IMR-90 (cell line): ENCODE results near the gene C2CD4D. TPM values are rescaled to one million over a fixed set of nuclear protein-coding genes. Genes with fewer than 3 reads are reported as not detected.

Experiments
- ATAC-seq: fragments of 200-7000 bp; cut with Tn5 transposase; 2 replicates; pipeline ENCODE4 v1.9.1; 2020; ENCODE audit warnings: low read depth, mild to moderate bottlenecking, moderate library complexity
- BruUV-seq: library from RNA; stranded (reverse); fragments of 400-500 nt; replicated peaks from 2 replicates; lab custom pipeline; 2021; lab: Mats Ljungman, UMichigan
- CTCF ChIA-PET: fragments of 300-600 bp; formaldehyde crosslinking; extraction: SDS; loops from one replicate; lab custom pipeline; 2021; ENCODE audit warnings: antibody characterized with exemption; lab: Yijun Ruan, JAX
- POLR2A ChIA-PET: fragments of 300-600 bp; sonication (Branson Sonifier 250); formaldehyde crosslinking; loops from one replicate; lab custom pipeline; 2022; ENCODE audit warnings: antibody characterized with exemption; ENCODE audit not compliant: unreplicated experiment; lab: Charles Lee
- DNase-seq: peaks from one replicate; pipeline ENCODE4 v3.0.0; 2013
- H2AFZ ChIP-seq: replicated peaks from 2 replicates; pipeline ENCODE3; 2013; ENCODE audit warnings: low read length, mild to moderate bottlenecking; ENCODE audit not compliant: poor library complexity
- H2AK5ac ChIP-seq: 2 replicates; pipeline ENCODE4 v1.6.1; 2013; ENCODE audit warnings: low read depth, low read length, inconsistent platforms
- H2AK9ac ChIP-seq: replicated peaks from 2 replicates; pipeline ENCODE3; 2013; ENCODE audit warnings: mild to moderate bottlenecking, low read depth, low read length, moderate library complexity; ENCODE audit not compliant: poor library complexity
- H2BK120ac ChIP-seq: 2 replicates; pipeline ENCODE4 v1.6.1; 2013; ENCODE audit warnings: low read depth, low read length, inconsistent platforms
- H2BK15ac ChIP-seq: 3 replicates; pipeline ENCODE4 v1.6.1; 2013; ENCODE audit warnings: low read depth, low read length, inconsistent platforms
- H2BK20ac ChIP-seq: 2 replicates; pipeline ENCODE4 v1.6.1; 2013; ENCODE audit warnings: low read depth, mild to moderate bottlenecking, inconsistent platforms, low read length, moderate library complexity
- H2BK5ac ChIP-seq: 2 replicates; pipeline ENCODE4 v1.6.1; 2013; ENCODE audit warnings: mild to moderate bottlenecking, low read depth, low read length, inconsistent platforms; ENCODE audit not compliant: poor library complexity, severe bottlenecking
- H3K14ac ChIP-seq: replicated peaks from 2 replicates; pipeline ENCODE4 v1.6.1; 2013; ENCODE audit warnings: low read depth, low read length, inconsistent platforms
- H3K18ac ChIP-seq: 2 replicates; pipeline ENCODE4 v1.6.1; 2013; ENCODE audit warnings: low read depth, low read length, control low read depth
- H3K23ac ChIP-seq: 2 replicates; pipeline ENCODE4 v1.6.1; 2013; ENCODE audit warnings: low read depth, low read length, inconsistent platforms
- H3K27ac ChIP-seq: 2 replicates; pipeline ENCODE4 v1.5.1; 2013; ENCODE audit warnings: mild to moderate bottlenecking, control low read depth, low read length; ENCODE audit not compliant: insufficient read depth
- H3K27me3 ChIP-seq: 2 replicates; pipeline ENCODE4 v1.6.1; 2013; ENCODE audit warnings: low read length; ENCODE audit not compliant: control insufficient read depth, insufficient read depth
- H3K36me3 ChIP-seq: 2 replicates; pipeline ENCODE4 v1.6.1; 2013; ENCODE audit warnings: low read length, mixed read lengths; ENCODE audit not compliant: control insufficient read depth, insufficient read depth
- H3K4ac ChIP-seq: 2 replicates; pipeline ENCODE4 v1.6.1; 2013; ENCODE audit warnings: low read depth, low read length, inconsistent platforms
- H3K4me1 ChIP-seq: 2 replicates; pipeline ENCODE4 v1.6.1; 2013; ENCODE audit warnings: low read length, mixed read lengths; ENCODE audit not compliant: control insufficient read depth, insufficient read depth
- H3K4me2 ChIP-seq: 2 replicates; pipeline ENCODE4 v1.6.1; 2013; ENCODE audit warnings: low read depth, mild to moderate bottlenecking, control low read depth, low read length, moderate library complexity
- H3K4me3 ChIP-seq: 2 replicates; pipeline ENCODE4 v1.5.1; 2013; ENCODE audit warnings: low read depth, mild to moderate bottlenecking, control low read depth, low read length, moderate library complexity; ENCODE audit not compliant: insufficient read depth
- H3K56ac ChIP-seq: 2 replicates; pipeline ENCODE4 v1.6.1; 2013; ENCODE audit warnings: low read length, inconsistent platforms; ENCODE audit not compliant: insufficient read depth; ENCODE audit errors: extremely low read depth
- H3K79me1 ChIP-seq, 2 experiments: 2 replicates each; pipeline ENCODE4 v1.6.1; 2013; ENCODE audit warnings: low read length in 2 of 2, inconsistent platforms in 1 of 2, low read depth in 1 of 2
- H3K9ac ChIP-seq: 2 replicates; pipeline ENCODE4 v1.6.1; 2013; ENCODE audit warnings: low read depth, low read length, control low read depth
- H3K9me1 ChIP-seq: 2 replicates; pipeline ENCODE4 v1.6.1; 2013; ENCODE audit warnings: low read length, inconsistent platforms; ENCODE audit not compliant: insufficient read depth
- H3K9me3 ChIP-seq: 2 replicates; pipeline ENCODE4 v1.6.1; 2013; ENCODE audit warnings: low read length; ENCODE audit not compliant: control insufficient read depth, insufficient read depth
- H4K20me1 ChIP-seq: 2 replicates; pipeline ENCODE4 v1.6.1; 2013; ENCODE audit warnings: low read length, inconsistent platforms; ENCODE audit not compliant: insufficient read depth
- H4K5ac ChIP-seq: 2 replicates; pipeline ENCODE4 v1.6.1; 2013; ENCODE audit warnings: mild to moderate bottlenecking, low read depth, low read length, control low read depth
- H4K8ac ChIP-seq, 2 experiments: 2 replicates each; pipeline ENCODE4 v1.6.1; 2013; ENCODE audit warnings: low read depth in 2 of 2, low read length in 2 of 2, control low read depth in 1 of 2, inconsistent platforms in 1 of 2
- H4K91ac ChIP-seq: 2 replicates; pipeline ENCODE4 v1.6.1; 2013; ENCODE audit warnings: low read depth, low read length, inconsistent platforms; ENCODE audit not compliant: insufficient read depth
- BHLHE40 ChIP-seq: fragments of 150-350 bp; IDR thresholded peaks from 2 replicates; pipeline ENCODE4 v1.6.1; 2016; ENCODE audit warnings: mild to moderate bottlenecking, low read depth, low read length
- CEBPB ChIP-seq: IDR thresholded peaks from 2 replicates; pipeline ENCODE4 v1.6.1; 2012; ENCODE audit warnings: low read depth, low read length, improper control_type of control experiment
- CHD1 ChIP-seq: IDR thresholded peaks from 2 replicates; pipeline ENCODE4 v1.6.1; 2012; ENCODE audit warnings: low read depth, low read length, improper control_type of control experiment
- FOS ChIP-seq: fragments of 150-350 bp; IDR thresholded peaks from 2 replicates; pipeline ENCODE4 v1.6.1; 2016; ENCODE audit warnings: low read depth, low read length
- MAFK ChIP-seq: IDR thresholded peaks from 2 replicates; pipeline ENCODE4 v1.6.1; 2012; ENCODE audit warnings: low read depth, low read length, improper control_type of control experiment
- MAZ ChIP-seq: IDR thresholded peaks from 2 replicates; pipeline ENCODE4 v1.6.1; 2012; ENCODE audit warnings: low read depth, mild to moderate bottlenecking, low read length, improper control_type of control experiment, moderate library complexity, borderline replicate concordance
- MXI1 ChIP-seq: IDR thresholded peaks from 2 replicates; pipeline ENCODE4 v1.6.1; 2012; ENCODE audit warnings: low read depth, mild to moderate bottlenecking, low read length, moderate library complexity, borderline replicate concordance
- NFE2L2 ChIP-seq: fragments of 150-350 bp; IDR thresholded peaks from 2 replicates; pipeline ENCODE4 v1.6.1; 2016; ENCODE audit warnings: low read depth, mild to moderate bottlenecking, low read length
- POLR2A ChIP-seq: IDR thresholded peaks from 2 replicates; pipeline ENCODE4 v1.6.1; 2012; ENCODE audit warnings: mild to moderate bottlenecking, low read depth, low read length
- RAD21 ChIP-seq: IDR thresholded peaks from 2 replicates; pipeline ENCODE4 v1.6.1; 2012; ENCODE audit warnings: low read length, improper control_type of control experiment
- RCOR1 ChIP-seq: IDR thresholded peaks from 2 replicates; pipeline ENCODE4 v1.6.1; 2012; ENCODE audit warnings: mild to moderate bottlenecking, low read length, improper control_type of control experiment; ENCODE audit not compliant: insufficient replicate concordance
- RFX5 ChIP-seq: IDR thresholded peaks from 2 replicates; pipeline ENCODE4 v1.8.0; 2012; ENCODE audit warnings: low read depth, mild to moderate bottlenecking, low read length, moderate library complexity
- SMC3 ChIP-seq: fragments of 150-350 bp; IDR thresholded peaks from 2 replicates; pipeline ENCODE4 v1.6.1; 2016; ENCODE audit warnings: low read depth, mild to moderate bottlenecking, antibody characterized with exemption, low read length, moderate library complexity
- WGBS, 2 experiments: methylation state at CpG; one replicate each; pipeline versions ENCODE4 v1.1.5 to v1.1.7; 2013; ENCODE audit warnings: missing lambda C conversion rate in 2 of 2; ENCODE audit not compliant: insufficient read length in 1 of 2; ENCODE audit errors: extremely low coverage in 2 of 2; 5-methylcytosine and 5-hydroxymethylcytosine counted together
- dilution Hi-C: fragments of 300-500 bp; cut with HindIII; formaldehyde crosslinking; loops from one replicate; pipeline ENCODE4 v1.14.3; 2018; ENCODE audit warnings: low sequenced_read_pairs; ENCODE audit not compliant: unreplicated experiment
- in situ Hi-C: fragments of 300-500 bp; cut with MboI; formaldehyde crosslinking; loops from 3 replicates; pipeline ENCODE4 v1.14.3; 2019; ENCODE audit warnings: low sequenced_read_pairs, inconsistent platforms, mixed read lengths
- intact Hi-C: fragments of 100-400 bp; cut with micrococcal nuclease; formaldehyde crosslinking; loops from 2 replicates; pipeline ENCODE4 v1.10.0; 2022
- polyA plus RNA-seq, 3 experiments: library from polyadenylated mRNA; depleted of rRNA; stranded (reverse); fragments of >200 nt; gene quantifications; 2 replicates each; pipeline ENCODE4 v1.2.3, GENCODE V29; 2012; ENCODE audit warnings: low replicate concordance in 1 of 3
- total RNA-seq: library from RNA; depleted of rRNA; stranded (reverse); fragments of >200 nt; gene quantifications from 2 replicates; pipeline ENCODE4 v1.2.3, GENCODE V29; 2012
- TF ChIP-seq, protein P1 (sequence below): fragments of 150-350 bp; IDR thresholded peaks from 2 replicates; pipeline ENCODE4 v1.6.1; 2017; ENCODE audit warnings: mild to moderate bottlenecking, antibody characterized with exemption, low read length, low read depth
- TF ChIP-seq, protein P2 (sequence below): fragments of 150-350 bp; IDR thresholded peaks from 2 replicates; pipeline ENCODE4 v1.6.1; 2016; ENCODE audit warnings: low read depth, mild to moderate bottlenecking, low read length, moderate library complexity, borderline replicate concordance
- TF ChIP-seq, protein P3 (sequence below): conservative IDR thresholded peaks from 2 replicates; pipeline ENCODE4 v1.5.1; 2012; ENCODE audit warnings: mild to moderate bottlenecking, low read depth, low read length, improper control_type of control experiment

C2CD4D gene
- total and polyA plus RNA-seq, 2 of the 4 experiments (the other 2 are of a cell fraction) = not detected

DNA sequence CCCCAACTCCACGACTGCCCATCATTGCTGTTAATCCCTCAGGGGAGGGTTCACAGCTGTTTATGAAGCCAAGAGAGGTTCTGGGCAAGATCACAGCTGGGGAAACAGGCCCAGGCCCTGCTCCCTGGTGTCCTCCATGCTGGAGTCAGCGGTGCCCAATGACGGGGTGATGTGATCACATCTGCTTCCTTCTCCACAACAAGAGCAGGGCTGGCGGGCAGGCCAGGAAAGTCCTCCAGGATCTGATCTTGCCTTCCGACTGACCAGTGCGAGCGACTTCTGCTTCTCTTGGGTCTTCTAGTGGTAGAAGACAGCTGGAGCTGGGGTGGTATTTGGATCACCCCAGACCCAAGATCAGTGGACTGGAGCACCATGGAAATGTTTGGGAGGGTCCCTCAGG, 33.5 kb downstream of the C2CD4D start:
- no peak overlapping the region for H4K5ac ChIP-seq
- no peak overlapping the region for H2BK5ac ChIP-seq
- H3K27ac ChIP-seq = no peak overlapping the region
- H4K20me1 ChIP-seq = no peaks in the 10 kb centered on the region
- H3K23ac ChIP-seq = no peak overlapping the region
- POLR2A ChIA-PET = no interaction called here
- no peak for DNase-seq
- H4K8ac ChIP-seq = no peak overlapping the region
- no peaks in the 10 kb centered on the region for H3K36me3 ChIP-seq
- CTCF ChIA-PET = no interaction called here
- H3K14ac ChIP-seq = no peak overlapping the region
- no peak overlapping the region for H2BK120ac ChIP-seq
- no peaks in the 10 kb centered on the region for H3K9me3 ChIP-seq
- H3K56ac ChIP-seq = no peak overlapping the region
- no peak overlapping the region for H3K4ac ChIP-seq
- no TSS peak for BruUV-seq
- no peak overlapping the region for H4K91ac ChIP-seq
- no peak overlapping the region for H2BK15ac ChIP-seq
- H3K4me1 ChIP-seq = no peaks in the 10 kb centered on the region
- H3K79me1 ChIP-seq = no peaks in the 10 kb centered on the region
- dilution Hi-C loops (no loop called here), intact Hi-C loops (no loop called here), in situ Hi-C loops (no loop called here)
- no peak overlapping the region for H3K4me2 ChIP-seq
- H3K9ac ChIP-seq = no peak overlapping the region
- no CpG with 5 or more reads among the region's 7 CpGs for WGBS, 2 experiments
- no peak overlapping the region for H2BK20ac ChIP-seq
- no peak for ATAC-seq
- H3K9me1 ChIP-seq = no peaks in the 10 kb centered on the region; the same call in 1 of the 2 replicates
- no peak overlapping the region for H3K4me3 ChIP-seq
- no peak overlapping the region for H2AK5ac ChIP-seq
- TF ChIP-seq MXI1 = no peak
- TF ChIP-seq FOS = no peak
- TF ChIP-seq SMC3 = no peak
- no peak for TF ChIP-seq RCOR1
- TF ChIP-seq, protein P1, sequence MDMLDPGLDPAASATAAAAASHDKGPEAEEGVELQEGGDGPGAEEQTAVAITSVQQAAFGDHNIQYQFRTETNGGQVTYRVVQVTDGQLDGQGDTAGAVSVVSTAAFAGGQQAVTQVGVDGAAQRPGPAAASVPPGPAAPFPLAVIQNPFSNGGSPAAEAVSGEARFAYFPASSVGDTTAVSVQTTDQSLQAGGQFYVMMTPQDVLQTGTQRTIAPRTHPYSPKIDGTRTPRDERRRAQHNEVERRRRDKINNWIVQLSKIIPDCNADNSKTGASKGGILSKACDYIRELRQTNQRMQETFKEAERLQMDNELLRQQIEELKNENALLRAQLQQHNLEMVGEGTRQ = no peak
- TF ChIP-seq CHD1 = no peak
- TF ChIP-seq RFX5 = no peak
- TF ChIP-seq, protein P2, sequence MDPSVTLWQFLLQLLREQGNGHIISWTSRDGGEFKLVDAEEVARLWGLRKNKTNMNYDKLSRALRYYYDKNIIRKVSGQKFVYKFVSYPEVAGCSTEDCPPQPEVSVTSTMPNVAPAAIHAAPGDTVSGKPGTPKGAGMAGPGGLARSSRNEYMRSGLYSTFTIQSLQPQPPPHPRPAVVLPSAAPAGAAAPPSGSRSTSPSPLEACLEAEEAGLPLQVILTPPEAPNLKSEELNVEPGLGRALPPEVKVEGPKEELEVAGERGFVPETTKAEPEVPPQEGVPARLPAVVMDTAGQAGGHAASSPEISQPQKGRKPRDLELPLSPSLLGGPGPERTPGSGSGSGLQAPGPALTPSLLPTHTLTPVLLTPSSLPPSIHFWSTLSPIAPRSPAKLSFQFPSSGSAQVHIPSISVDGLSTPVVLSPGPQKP = no peak
- TF ChIP-seq, protein P3, sequence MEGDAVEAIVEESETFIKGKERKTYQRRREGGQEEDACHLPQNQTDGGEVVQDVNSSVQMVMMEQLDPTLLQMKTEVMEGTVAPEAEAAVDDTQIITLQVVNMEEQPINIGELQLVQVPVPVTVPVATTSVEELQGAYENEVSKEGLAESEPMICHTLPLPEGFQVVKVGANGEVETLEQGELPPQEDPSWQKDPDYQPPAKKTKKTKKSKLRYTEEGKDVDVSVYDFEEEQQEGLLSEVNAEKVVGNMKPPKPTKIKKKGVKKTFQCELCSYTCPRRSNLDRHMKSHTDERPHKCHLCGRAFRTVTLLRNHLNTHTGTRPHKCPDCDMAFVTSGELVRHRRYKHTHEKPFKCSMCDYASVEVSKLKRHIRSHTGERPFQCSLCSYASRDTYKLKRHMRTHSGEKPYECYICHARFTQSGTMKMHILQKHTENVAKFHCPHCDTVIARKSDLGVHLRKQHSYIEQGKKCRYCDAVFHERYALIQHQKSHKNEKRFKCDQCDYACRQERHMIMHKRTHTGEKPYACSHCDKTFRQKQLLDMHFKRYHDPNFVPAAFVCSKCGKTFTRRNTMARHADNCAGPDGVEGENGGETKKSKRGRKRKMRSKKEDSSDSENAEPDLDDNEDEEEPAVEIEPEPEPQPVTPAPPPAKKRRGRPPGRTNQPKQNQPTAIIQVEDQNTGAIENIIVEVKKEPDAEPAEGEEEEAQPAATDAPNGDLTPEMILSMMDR = no peak
- TF ChIP-seq CEBPB = no peak
- no peak for TF ChIP-seq POLR2A
- TF ChIP-seq NFE2L2 = no peak
- TF ChIP-seq BHLHE40 = no peak
- no peak for TF ChIP-seq RAD21
- TF ChIP-seq MAFK = no peak
- TF ChIP-seq MAZ = no peak
- no peak overlapping the region for H3K18ac ChIP-seq
- peaks cover 76% of the 10 kb centered on the region for H3K27me3 ChIP-seq
- no peak overlapping the region for H2AK9ac ChIP-seq
- no peak overlapping the region for H2AFZ ChIP-seq
